BJ (cell line): ENCODE data around the gene SPIRE2. TPM values are rescaled to one million over a fixed set of nuclear protein-coding genes. Genes with fewer than 3 reads are reported as not detected.

Experiments used
- CTCF ChIA-PET: fragments of 350-600 bp; formaldehyde crosslinking; extraction: SDS; loops from one replicate; lab custom pipeline; 2021; ENCODE audit warnings: antibody characterized with exemption, inconsistent platforms; lab: Yijun Ruan, JAX
- POLR2A ChIA-PET: fragments of 300-600 bp; sonication (Branson Sonifier 250); formaldehyde crosslinking; extraction: SDS; loops from one replicate; lab custom pipeline; 2021; ENCODE audit warnings: antibody characterized with exemption; lab: Charles Lee
- DNase-seq: peaks from one replicate; pipeline ENCODE4 v3.0.0-alpha.2; 2011; ENCODE audit warnings: low read depth
- H3K27me3 ChIP-seq: 2 replicates; pipeline ENCODE4 v1.6.0; 2011; ENCODE audit warnings: low read length; ENCODE audit not compliant: control insufficient read depth, insufficient read depth
- H3K36me3 ChIP-seq: 2 replicates; pipeline ENCODE4 v1.5.1; 2011; ENCODE audit warnings: low read length; ENCODE audit not compliant: control insufficient read depth, insufficient read depth
- H3K4me3 ChIP-seq: 2 replicates; pipeline ENCODE4 v1.5.1; 2011; ENCODE audit warnings: low read depth, mild to moderate bottlenecking, control low read depth, low read length
- CTCF ChIP-seq: IDR thresholded peaks from 2 replicates; pipeline ENCODE4 v1.5.1; 2011; ENCODE audit warnings: low read depth, mild to moderate bottlenecking, control low read depth, inconsistent platforms, low read length, moderate library complexity; ENCODE audit not compliant: insufficient read depth
- polyA plus RNA-seq: library from polyadenylated mRNA; depleted of rRNA; stranded (reverse); fragments of >200 nt; gene quantifications from 2 replicates; pipeline ENCODE4 v1.2.3, GENCODE V29; 2011

Gene SPIRE2
- polyA plus RNA-seq, 1 experiment = 2.3 TPM

- POLR2A ChIA-PET = no interaction called here
- no peak for TF ChIP-seq CTCF
- CTCF ChIA-PET = interaction anchor here (0.7 kb wide), 1 partner anchor 10 kb away, joined by 3 read pairs; no protein-coding TSS in a partner anchor
- H3K36me3 ChIP-seq = no peaks in the 10 kb centered on the region; the same call in 1 of the 2 replicates
- no peak overlapping the region for H3K4me3 ChIP-seq
- no peaks in the 10 kb centered on the region for H3K27me3 ChIP-seq
- DNase-seq = no peak
Observed at GRCh38 chr16:89784406-89784805, 43.9 kb upstream of the SPIRE2 start.

- no peak for TF ChIP-seq CTCF
- DNase-seq = no peak
- H3K4me3 ChIP-seq = no peak overlapping the region
- ChIA-PET POLR2A (no interaction called here), CTCF (interaction anchor here (1.2 kb wide), 1 partner anchor 9 kb away, joined by 3 read pairs; no protein-coding TSS in a partner anchor)
- H3K27me3 ChIP-seq = no peaks in the 10 kb centered on the region
- H3K36me3 ChIP-seq = no peaks in the 10 kb centered on the region; the same call in 1 of the 2 replicates
Observed at GRCh38 chr16:89785523-89786155, 42.6 kb upstream of the SPIRE2 start.

GRCh38 chr16:89786474-89787364 is 41.6 kb upstream of the SPIRE2 start:
- POLR2A ChIA-PET = no interaction called here
- no peak for DNase-seq
- CTCF ChIA-PET = interaction anchor here (0.8 kb wide), 1 partner anchor 80 kb away, joined by 4 read pairs; no protein-coding TSS in a partner anchor
- Histone ChIP-seq H3K36me3 (peaks cover 2% of the 10 kb centered on the region), H3K4me3 (no peak overlapping the region), H3K27me3 (no peaks in the 10 kb centered on the region)
- TF ChIP-seq CTCF = no peak

- no peak overlapping the region for H3K4me3 ChIP-seq
- no peak for TF ChIP-seq CTCF
- DNase-seq = no peak
- H3K27me3 ChIP-seq = no peaks in the 10 kb centered on the region
- H3K36me3 ChIP-seq = peaks cover 3% of the 10 kb centered on the region
- CTCF ChIA-PET = interaction anchor here (0.6 kb wide), 1 partner anchor 82 kb away, joined by 3 read pairs; no protein-coding TSS in a partner anchor
- POLR2A ChIA-PET = no interaction called here
Observed at GRCh38 chr16:89787365-89787805, 40.9 kb upstream of the SPIRE2 start.
